GM18511 (cell line): ENCODE data around the gene HOXD12.

Experiments
- ATAC-seq: cut with Tn5 transposase; IDR thresholded peaks from one replicate; pipeline ENCODE4 v1.9.1; 2021; ENCODE audit warnings: mild to moderate bottlenecking, moderate library complexity; ENCODE audit not compliant: unreplicated experiment

Gene HOXD12

DNA sequence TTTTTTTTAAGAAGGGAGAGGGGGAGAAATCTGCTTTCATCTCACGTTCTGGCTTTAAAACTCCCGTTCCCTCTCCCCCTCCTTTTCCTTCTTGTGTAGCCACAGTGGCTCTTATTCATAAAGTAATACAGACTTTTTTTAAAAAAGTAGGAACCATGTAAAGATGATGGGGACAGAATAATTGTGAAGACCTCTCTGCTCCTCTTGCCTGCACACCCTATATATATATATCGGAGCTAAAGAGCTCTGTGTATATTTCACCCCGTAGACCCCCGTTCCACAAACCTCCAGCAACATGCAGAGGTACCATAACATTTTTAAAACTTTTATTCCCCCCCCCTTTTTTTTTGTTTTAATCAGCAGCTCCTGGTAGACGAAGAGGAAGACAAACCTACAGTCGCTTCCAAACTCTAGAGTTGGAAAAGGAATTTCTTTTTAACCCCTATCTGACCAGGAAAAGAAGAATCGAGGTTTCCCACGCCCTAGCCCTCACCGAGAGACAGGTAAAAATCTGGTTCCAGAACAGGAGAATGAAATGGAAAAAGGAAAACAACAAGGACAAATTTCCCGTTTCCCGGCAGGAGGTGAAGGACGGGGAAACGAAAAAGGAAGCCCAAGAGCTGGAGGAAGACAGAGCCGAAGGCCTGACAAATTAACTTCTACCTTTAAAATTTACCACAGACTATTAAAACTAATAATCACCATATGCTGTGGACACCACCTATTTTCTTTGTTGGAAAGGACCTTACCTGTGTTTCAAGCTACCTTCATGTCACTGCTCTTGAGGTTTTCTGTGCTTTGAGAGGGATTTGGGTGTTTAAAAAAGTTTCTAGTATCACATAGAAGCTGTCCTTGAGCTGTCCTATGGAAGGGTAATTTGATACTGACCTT lies 31.6 kb downstream of the HOXD12 start:
- ATAC-seq = no peak

DNA sequence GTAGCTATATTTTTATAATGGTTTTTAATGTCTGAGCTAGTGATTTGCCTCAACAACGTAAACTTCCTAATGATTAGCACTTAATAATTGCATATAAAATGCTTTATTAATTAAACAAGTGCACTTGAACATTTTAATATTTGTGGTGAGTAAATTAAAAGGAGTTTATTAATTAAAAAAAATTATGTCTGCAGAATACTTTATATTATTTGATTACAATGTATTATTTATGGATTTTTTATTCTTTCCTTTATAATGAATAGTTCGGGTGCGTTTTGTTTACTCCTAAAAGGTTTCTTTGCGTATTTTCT lies 32.2 kb downstream of the HOXD12 start:
- ATAC-seq = no peak

DNA sequence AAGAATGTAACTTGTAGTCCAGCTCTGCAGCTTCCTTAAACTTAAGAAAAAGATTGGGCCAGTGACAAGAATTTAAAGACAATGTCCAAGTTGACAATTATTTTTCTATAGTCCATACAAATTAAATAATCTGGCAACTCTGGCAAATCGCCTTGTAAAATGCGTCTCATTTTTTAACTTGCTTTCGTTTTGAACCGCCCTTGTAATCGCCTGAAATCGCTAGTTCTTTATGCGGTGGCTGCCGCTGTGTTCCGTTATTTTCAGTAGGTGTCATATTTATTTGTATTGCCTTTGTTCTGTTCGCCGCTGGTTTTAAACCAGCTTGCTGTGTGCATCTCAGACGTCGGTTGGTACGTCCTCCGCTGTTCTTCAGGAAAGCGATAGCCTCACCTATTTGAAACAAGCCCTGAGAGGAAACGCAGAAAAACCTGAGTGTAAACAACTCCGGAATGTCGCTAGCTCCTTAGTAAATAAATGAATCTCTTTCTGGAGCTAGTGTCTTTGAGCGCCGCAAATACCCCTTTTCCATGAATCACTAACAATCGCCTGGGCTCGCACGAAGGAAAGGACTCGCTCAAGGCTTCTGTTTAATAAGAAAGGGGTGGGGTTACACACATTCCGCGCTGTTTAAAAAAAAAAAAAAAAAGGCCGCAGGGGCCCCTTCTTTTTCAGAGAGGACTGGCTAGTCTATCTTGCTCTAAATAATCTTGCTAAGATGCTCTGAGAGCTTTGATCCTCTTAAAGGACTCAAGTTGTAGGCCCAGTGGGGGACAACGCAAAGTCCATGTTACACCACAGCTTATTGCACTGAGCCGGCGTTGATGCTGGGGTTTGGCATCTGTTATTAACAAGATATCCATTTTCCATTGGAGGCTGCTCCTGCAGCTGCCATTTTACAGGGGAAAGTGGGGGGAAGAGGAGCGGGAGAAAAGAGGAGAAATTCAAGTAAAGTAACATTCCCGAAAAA lies 32.9 kb downstream of the HOXD12 start:
- ATAC-seq = no peak

DNA sequence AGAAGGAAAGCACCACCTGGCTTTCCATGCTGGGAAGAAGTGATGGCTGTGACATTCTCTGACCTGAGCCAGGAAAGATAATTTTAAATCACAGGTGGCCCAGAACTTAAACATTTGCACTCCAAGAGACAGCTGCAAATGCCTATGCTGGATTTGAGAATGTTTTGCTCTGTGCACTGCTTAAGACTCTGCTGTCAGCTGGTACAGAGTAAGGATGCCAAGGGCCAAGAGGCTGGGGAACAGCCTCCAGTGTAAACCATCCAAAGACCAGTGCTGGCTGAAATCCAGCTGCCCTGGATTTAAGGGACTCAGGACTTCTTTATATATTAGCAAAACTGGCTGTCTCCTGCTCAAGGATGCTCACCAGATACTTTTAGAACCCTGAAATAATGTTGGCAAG lies 33.8 kb downstream of the HOXD12 start:
- no peak for ATAC-seq

DNA sequence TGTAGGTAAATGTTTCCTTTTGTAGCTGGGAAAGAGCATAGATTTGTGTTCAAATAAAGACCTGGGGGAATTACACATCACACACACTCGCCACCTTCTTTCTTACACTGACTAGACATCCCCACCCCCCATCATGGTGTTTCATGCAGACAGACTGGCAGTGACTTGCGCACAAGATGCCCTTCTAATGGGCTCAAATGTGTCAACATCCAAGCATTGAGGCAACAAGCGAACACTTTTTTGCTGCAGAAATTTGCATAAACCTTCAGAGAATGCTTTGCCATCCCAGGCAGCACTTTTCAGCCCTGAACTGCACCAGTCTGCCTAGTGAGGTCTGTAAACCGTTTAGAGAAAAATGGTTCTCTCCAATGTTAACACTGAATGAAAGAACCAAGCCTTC lies 34.4 kb downstream of the HOXD12 start:
- no peak for ATAC-seq

DNA sequence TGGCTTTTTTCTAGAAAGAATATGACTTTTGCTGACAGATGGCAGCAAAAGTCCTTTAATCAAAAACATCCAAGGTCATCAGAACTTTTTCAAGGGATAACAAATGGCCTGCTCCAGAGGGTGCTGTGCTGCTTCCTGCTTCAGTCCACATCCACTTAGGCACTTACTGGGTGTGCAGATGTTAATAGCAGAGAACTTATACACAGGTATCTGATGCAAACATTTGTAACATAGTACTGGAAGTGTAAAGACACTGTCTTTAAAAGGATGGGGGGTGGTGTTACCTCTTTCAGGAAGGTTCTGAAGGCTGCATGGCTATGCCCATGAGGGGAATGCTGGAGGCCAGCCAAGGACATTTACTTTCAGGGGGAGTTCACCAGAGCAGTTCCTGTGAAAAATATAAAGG lies 35.4 kb downstream of the HOXD12 start:
- ATAC-seq = no peak

DNA sequence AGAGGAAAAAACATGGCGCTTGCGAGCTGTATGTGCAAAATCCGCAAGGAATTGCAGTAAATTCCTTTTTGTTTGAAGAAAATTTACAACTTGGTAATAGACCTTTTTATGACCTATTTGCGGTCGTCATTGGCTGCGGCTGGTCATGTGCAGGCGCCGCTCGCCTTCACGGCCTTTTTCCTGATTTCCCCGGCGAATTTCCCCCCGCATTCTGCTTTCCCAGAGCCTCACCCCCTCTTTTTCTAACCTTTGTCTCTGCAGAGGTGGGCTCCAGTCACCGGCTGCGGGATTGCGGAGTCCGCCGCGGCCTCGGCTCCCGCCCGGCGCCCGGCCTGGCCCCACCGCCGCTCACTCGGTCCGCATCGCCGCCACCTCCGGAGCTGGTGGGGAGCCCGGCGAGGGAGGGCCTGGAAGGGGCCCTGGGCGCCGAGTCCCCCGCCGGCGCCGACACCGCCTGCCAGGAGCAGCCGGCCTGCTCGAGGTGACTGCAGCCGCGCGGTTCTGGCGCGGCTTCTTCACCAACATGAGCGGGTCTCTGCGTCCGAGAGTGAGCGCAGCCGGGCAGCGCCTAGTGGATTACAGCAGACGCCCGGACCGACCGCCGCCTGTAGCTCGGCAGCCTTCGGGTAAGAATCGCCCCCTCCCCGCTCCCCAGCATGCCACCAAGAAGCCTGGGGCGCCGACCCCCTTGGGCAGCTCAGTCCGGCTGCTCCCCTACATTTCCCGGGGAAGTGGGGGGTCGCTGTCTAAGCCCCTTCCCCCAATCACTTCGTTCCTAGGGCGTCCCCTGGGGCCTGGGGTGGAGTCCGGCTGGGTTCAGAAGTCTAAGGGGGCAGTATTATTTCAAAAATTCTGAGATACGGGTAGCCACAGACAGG lies 37.0 kb downstream of the HOXD12 start:
- no peak for ATAC-seq

DNA sequence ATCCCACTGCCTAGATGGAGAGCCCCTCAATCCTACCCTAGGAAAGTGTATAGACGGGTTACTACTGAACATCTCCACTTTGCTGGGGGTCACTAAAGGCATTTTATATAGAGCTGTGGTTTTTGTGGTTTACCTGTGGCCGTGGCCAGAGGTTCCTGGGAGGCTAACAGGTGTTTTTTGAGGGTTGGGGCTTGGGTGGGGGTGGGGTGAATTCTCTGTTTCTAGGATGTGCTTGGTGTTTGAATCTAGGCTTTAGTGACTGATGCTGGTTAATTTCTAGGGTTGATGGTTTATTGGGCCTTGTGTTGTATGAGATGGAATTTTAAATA lies 37.6 kb downstream of the HOXD12 start:
- no peak for ATAC-seq

DNA sequence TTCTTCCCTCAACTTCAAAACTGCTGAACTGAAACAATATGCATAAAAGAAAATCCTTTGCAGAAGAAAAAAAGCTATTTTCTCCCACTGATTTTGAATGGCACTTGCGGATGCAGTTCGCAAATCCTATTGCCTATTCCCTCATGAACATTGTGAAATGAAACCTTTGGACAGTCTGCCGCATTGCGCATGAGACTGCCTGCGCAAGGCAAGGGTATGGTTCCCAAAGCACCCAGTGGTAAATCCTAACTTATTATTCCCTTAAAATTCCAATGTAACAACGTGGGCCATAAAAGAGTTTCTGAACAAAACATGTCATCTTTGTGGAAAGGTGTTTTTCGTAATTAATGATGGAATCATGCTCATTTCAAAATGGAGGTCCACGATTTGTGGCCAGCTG lies 38.3 kb downstream of the HOXD12 start:
- no peak for ATAC-seq

DNA sequence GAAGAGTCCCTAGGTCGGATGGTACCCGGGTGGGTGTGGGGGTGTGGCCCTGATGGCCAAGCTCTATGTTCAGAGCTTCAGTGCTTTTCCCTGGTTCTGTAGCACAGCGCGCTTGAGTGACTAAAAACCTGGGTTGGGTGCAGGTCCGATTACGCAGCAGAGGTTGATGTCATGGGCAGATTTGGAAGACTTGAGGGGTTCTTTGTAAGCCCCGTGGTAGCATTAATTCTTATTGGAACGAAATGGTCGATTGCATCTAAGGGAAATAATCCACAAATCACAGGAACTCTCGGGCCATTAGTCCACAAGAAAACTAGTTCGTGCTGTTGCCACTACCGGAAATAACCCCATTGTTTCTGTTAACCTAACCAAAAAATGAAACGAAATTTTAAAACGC lies 38.9 kb downstream of the HOXD12 start:
- no peak for ATAC-seq

DNA sequence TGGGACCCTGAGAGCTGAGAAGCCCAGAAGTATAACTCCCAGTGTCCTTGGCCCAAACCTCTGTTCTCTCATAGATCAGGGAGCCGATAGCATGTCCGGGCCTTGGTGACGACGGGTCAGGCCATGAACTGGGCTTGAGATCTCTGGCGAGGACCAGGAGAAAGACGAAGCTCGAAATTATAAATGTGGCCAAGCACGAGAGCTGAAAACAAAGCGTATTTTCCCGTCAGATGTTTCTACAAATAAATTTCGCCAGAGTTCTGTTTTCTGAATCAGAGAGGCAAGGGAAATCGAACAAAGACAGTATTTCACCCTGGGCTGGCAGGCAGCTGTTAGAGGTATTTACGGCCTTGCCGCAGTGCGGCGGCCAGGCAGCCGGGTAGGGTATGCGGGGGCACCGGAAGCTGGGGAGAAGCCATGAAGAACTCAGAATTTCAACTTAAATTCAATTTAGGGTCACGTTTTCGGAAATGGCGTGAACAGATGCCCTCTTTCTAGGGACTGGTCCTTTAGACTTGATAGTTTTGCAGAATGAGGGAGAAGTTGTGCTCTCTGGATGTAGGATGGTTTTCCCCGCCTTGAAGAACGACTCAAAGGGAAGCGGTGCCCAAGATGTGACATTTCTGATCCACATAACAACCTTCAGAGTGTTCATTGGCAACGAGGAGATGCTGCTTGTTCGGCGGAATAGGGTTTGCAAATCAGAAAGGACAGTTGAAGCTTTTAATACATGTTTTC lies 39.5 kb downstream of the HOXD12 start:
- no peak for ATAC-seq

DNA sequence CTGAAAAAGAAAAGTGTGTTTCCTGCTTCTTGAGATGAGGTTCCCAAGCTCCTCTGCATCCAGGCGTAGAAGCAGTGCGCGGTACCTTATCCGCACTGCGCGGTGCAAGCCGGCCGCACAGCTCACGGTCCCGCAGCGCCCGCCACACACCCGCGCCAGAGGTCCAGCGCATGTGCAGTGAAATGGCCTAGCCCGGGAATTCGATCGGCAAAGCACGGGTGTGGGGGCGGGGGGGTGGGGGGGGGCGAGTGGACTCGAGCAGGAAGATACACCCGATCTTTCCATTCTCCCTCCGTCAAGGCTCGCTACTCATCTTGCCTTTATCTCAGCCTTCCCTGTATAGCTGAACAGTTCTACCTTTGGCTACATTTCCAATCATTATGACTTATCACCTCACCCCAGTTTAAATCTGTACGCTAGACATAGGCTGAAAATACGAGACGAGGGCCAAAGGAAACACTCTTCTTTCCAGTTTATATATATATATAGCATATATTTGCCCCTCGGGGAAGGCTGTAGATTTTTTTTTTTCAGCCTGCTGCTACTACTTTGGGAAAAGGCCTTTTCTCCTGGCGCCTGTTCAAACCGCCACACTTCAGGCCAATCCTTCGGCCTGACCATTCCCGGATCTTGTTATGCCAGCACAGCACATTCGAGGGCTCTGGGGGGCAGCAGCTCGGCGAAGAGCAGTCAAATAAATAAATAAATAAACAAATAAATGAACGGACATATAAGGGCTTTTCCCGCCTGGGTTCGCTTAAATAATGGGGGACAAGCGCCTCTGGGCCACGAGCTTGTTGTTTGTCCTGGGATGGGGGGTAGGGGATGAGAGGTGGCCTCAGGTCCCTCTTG lies 40.3 kb downstream of the HOXD12 start:
- ATAC-seq = no peak

DNA sequence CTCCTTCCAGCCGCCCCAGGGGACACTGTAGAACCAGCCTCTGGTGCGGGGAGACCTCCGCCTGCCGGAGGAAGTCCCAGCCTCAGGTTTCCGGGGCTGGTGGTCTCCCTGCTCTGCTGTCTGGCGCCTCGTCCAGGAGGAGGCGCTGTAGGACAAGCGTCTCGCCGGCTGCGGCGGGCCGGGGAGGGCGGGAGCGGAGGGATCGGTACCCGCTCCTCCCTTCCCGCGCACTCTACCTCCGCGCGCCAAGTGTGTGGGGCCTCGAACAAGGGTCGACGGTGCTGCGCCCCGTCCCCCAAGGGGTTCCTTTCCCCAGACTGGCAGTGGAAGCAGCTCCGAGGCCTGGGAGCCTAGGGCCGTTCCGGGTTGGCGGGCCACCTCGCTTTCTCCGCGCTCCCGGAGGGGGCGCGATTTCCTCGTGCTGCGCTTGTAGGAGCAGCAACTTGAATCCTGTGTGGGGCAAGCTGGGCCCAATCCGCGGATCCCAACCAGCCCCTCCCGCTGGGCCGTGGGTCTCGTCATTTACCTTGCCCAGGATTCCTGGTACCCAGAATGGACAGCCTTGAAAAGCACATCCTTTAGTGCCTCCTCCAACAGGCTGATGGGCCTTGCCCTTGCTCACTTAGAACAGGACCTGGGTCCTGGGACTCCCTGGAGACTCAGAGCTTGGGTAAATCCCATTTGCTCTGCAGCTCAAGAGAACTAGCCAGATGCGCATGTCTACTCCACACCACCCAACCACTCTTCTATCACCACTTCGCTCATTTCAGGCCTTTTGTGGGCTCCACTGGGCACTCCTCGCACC lies 41.1 kb downstream of the HOXD12 start:
- ATAC-seq = peak; percentile 96

DNA sequence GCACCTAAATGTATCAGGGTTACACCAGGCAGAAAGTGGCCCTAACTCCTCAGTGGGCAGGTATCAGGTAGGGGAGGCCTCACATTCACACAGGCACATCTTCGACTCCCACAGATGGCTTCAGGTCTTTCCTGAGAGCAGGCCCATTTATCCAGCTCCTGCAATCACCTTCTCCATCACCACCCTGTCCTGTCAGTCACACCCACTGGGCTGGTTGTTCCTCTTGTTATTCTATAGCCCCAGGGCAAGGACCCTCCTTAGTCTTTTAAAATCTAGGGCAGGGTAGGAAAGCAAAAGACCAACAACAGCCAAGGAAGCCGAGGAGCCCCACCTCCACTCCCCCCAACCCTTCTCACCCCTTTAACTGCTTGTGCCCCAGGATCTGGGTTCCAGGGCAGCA lies 42.7 kb downstream of the HOXD12 start:
- no peak for ATAC-seq

DNA sequence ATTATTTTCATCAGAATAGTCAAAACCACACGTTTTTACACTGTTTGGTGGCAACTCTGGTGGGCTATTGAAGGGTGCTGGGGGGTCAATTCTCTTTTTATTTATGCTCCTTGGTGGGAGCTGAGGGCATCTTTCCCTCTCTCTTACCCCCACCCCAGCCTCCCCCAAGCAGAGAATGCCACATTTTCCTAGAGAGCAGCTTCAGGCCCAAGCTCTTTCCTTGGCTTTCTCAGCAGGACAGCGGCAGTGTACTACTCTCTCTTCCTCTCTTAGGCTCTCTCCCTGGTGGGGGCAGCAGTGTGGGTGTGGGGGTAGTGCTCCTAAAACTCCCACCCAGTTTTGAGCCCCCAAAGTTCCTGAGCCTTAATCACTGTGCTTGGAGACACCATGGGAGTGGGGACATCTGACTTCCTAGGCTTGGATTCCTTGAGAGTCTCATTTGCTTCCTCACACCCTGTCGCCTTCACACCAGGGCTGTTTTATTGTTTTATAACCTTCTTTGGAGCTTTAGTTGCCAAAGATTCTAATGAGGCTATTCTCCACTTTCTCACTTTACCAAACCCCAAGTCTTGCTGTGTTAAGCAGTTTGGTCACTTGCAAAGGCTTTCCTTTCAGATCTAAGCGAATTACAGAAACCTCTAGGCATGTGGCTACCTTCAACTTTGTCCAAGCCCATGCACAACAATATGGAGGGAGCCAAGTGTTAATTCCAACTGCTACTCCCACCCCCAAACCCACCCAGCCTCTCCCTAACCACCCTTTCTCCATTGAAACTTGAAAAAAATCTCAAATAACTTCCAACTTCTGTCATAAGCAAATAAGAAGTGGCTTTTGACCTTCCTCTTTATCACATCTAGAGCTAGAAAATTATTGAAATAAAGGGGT lies 45.7 kb downstream of the HOXD12 start:
- ATAC-seq = no peak

DNA sequence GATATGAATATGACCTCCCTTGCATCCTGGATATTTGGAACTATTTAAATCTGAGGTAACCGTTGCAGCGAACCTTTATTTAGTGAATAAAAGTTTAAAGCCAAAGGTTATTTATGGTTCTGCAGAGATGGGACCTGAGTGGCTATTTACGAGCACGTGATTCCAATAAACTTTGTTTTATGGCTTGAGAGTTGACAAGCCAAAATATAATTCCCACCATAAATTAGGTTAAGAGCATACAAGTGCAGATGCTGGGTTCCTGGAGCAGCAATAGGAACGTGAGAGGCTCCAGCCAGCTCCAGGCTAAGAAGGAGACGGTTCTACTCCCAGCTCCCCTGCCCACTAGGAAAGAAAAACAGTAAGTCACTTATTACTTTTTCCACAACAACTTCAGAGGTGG lies 46.5 kb downstream of the HOXD12 start:
- no peak for ATAC-seq

DNA sequence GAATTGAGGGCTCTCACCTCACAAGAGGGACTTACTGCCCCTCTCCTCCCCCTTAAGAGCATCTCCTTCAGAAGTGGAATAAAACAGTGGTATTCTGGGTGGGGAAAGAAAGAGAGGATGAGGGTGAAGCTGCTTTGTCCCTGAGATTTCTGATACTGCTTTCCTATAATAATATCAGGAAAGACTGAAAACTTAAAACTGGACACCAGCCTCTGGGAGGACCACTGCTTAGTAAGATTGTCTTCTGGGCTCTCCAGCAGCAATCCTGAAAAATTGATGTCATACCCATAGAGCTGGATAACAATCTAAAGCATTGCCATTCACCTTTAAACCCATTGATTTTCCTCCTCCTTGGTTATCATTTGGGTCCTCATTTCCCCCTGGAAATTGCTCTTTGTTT lies 47.0 kb downstream of the HOXD12 start:
- no peak for ATAC-seq
